Liver (tissue), 9 donors: ENCODE data around the gene ARMC2. TPM values are rescaled to one million over a fixed set of nuclear protein-coding genes. Genes with fewer than 3 reads are reported as not detected.

ENCODE experiments used
- DNase-seq: peaks from one replicate; pipeline ENCODE4 v3.0.0-alpha.2; 2017; ENCODE audit warnings: low spot score
- H3K27ac ChIP-seq, 2 donors: one replicate each; pipeline ENCODE4 v1.7.0; 2013; ENCODE audit warnings: inconsistent platforms in 2 of 2, low read length in 2 of 2, control low read depth in 1 of 2, low read depth in 1 of 2, mild to moderate bottlenecking in 1 of 2
- H3K27me3 ChIP-seq, 4 donors: one replicate each; pipeline versions ENCODE4 v1.6.1 to v1.7.0; 2013; ENCODE audit warnings: low read length in 3 of 4, inconsistent platforms in 1 of 4, mild to moderate bottlenecking in 1 of 4, moderate library complexity in 1 of 4; ENCODE audit not compliant: control insufficient read depth in 4 of 4, insufficient read depth in 4 of 4
- H3K36me3 ChIP-seq, 4 donors: one replicate each; pipeline versions ENCODE4 v1.6.1 to v1.7.0; 2013; ENCODE audit warnings: low read length in 3 of 4, mild to moderate bottlenecking in 3 of 4, low read depth in 1 of 4, moderate library complexity in 1 of 4; ENCODE audit not compliant: control insufficient read depth in 4 of 4, insufficient read depth in 3 of 4
- H3K4me1 ChIP-seq, 4 donors: one replicate each; pipeline versions ENCODE4 v1.6.1 to v1.7.0; 2013; ENCODE audit warnings: low read length in 3 of 4, mild to moderate bottlenecking in 3 of 4, moderate library complexity in 1 of 4; ENCODE audit not compliant: control insufficient read depth in 4 of 4, insufficient read depth in 4 of 4
- H3K4me3 ChIP-seq, 3 donors: one replicate each; pipeline versions ENCODE4 v1.6.1 to v1.7.0; 2013; ENCODE audit warnings: low read length in 3 of 3, control low read depth in 1 of 3, low read depth in 1 of 3, mild to moderate bottlenecking in 1 of 3
- H3K9ac ChIP-seq, 2 donors: one replicate each; pipeline ENCODE4 v1.7.0; 2013; ENCODE audit warnings: low read length in 2 of 2, mild to moderate bottlenecking in 2 of 2, moderate library complexity in 2 of 2, control low read depth in 1 of 2, low read depth in 1 of 2
- H3K9me3 ChIP-seq, 4 donors: one replicate each; pipeline versions ENCODE4 v1.6.1 to v1.7.0; 2013; ENCODE audit warnings: low read length in 3 of 4; ENCODE audit not compliant: control insufficient read depth in 4 of 4
- FOXA1 ChIP-seq: IDR thresholded peaks from 2 replicates; pipeline ENCODE4 v1.6.1; 2016; ENCODE audit warnings: antibody characterized with exemption
- FOXA2 ChIP-seq: IDR thresholded peaks from 2 replicates; pipeline ENCODE4 v1.6.1; 2016; ENCODE audit warnings: antibody characterized with exemption
- GABPA ChIP-seq, 2 donors: IDR thresholded peaks in 1 of 2; conservative IDR thresholded peaks in 1 of 2; 2 replicates each; pipeline ENCODE4 v1.6.1; 2016; ENCODE audit warnings: antibody characterized with exemption in 2 of 2, mild to moderate bottlenecking in 1 of 2, moderate library complexity in 1 of 2
- HNF4A ChIP-seq, 2 donors: conservative IDR thresholded peaks; 2 replicates each; pipeline ENCODE4 v1.6.1; 2016; ENCODE audit warnings: antibody characterized with exemption in 2 of 2, mild to moderate bottlenecking in 2 of 2
- HNF4G ChIP-seq: IDR thresholded peaks from 2 replicates; pipeline ENCODE4 v1.6.1; 2016; ENCODE audit warnings: antibody characterized with exemption
- JUND ChIP-seq, 2 donors: IDR thresholded peaks; 2 replicates each; pipeline ENCODE4 v1.6.1; 2016; ENCODE audit warnings: antibody characterized with exemption in 2 of 2
- NR2F2 ChIP-seq: IDR thresholded peaks from 2 replicates; pipeline ENCODE4 v1.6.1; 2016; ENCODE audit warnings: antibody characterized with exemption
- RAD21 ChIP-seq, 2 donors: IDR thresholded peaks; 2 replicates each; pipeline ENCODE4 v1.6.1; 2016; ENCODE audit warnings: antibody characterized with exemption in 2 of 2, mild to moderate bottlenecking in 2 of 2
- RXRA ChIP-seq, 2 donors: IDR thresholded peaks; 2 replicates each; pipeline ENCODE4 v1.6.1; 2017 to 2018; ENCODE audit warnings: antibody characterized with exemption in 2 of 2, mild to moderate bottlenecking in 1 of 2
- SP1 ChIP-seq: IDR thresholded peaks from 2 replicates; pipeline ENCODE4 v1.6.1; 2018; ENCODE audit warnings: antibody characterized with exemption, mild to moderate bottlenecking
- TAF1 ChIP-seq: conservative IDR thresholded peaks from 2 replicates; pipeline ENCODE4 v1.6.1; 2016; ENCODE audit warnings: antibody characterized with exemption, mild to moderate bottlenecking
- YY1 ChIP-seq: IDR thresholded peaks from 2 replicates; pipeline ENCODE4 v1.6.1; 2016; ENCODE audit warnings: antibody characterized with exemption, mild to moderate bottlenecking
- WGBS: extraction: QIAGEN DNeasy Blood & Tissue Kit; methylation state at CpG from one replicate; pipeline ENCODE4 v1.1.7; 2013; 5-methylcytosine and 5-hydroxymethylcytosine counted together
- polyA plus RNA-seq, 2 donors: library from polyadenylated mRNA; stranded (reverse) in 1 of 2; unstranded in 1 of 2; fragments of 200-250 nt in 1 of 2; fragments of >200 nt in 1 of 2; fragmentation: Nextera tagmentation in 1 of 2; extraction: Ambion mirVana in 1 of 2; gene quantifications; one replicate each; pipeline versions ENCODE4 v1.2.1 to v1.2.3, GENCODE V29; 2013 to 2015
- total RNA-seq, 2 donors: library from RNA; depleted of rRNA; stranded (reverse); fragments of >200 nt; gene quantifications; one replicate each; pipeline ENCODE4 v1.2.3, GENCODE V29; 2014
- TF ChIP-seq, protein P1 (sequence below): fragments of 150-350 bp; IDR thresholded peaks from 2 replicates; pipeline ENCODE4 v1.5.1; 2017; ENCODE audit warnings: improper control_type of control experiment, low read depth, low read length; ENCODE audit not compliant: missing input control
- TF ChIP-seq, protein P2 (sequence below): IDR thresholded peaks from 2 replicates; pipeline ENCODE4 v1.6.1; 2016; ENCODE audit warnings: antibody characterized with exemption, mild to moderate bottlenecking
- TF ChIP-seq, protein P3 (sequence below): IDR thresholded peaks from 2 replicates; pipeline ENCODE4 v1.6.1; 2016; ENCODE audit warnings: antibody characterized with exemption
- donor health status: healthy.
- donor health status: healthy.
- donor health status: healthy.
- donor health status: healthy.
- donor health status: healthy.

Gene ARMC2
- total and polyA plus RNA-seq, 4 donors: 0.24 to 1.5 (median 0.73) TPM

DNA sequence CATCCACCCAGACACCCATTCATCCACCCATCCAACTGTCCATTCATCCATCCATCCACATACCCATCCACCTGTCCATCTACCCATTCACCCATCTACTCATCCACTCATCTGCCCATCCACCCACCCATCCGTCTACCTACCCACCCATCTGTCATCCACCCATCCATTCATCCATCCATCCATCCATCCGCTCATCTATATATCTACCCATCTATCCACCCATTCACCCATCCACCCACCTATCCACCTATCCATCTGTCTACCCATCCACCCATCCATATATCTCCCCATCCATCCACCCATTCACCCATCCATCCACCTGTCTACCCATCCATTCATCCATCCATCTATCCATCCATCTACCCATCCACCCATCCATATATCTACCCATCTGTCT is 30.7 kb downstream of the ARMC2 start:
- 97% methylated on average over 2 of the region's 2 CpGs for WGBS
- TF ChIP-seq HNF4G: no peak
- TF ChIP-seq NR2F2: no peak
- no peak for TF ChIP-seq RXRA (IDR thresholded peaks at IDR 0.05)
- TF ChIP-seq JUND (IDR thresholded peaks at IDR 0.05): no peak
- TF ChIP-seq, protein P1, sequence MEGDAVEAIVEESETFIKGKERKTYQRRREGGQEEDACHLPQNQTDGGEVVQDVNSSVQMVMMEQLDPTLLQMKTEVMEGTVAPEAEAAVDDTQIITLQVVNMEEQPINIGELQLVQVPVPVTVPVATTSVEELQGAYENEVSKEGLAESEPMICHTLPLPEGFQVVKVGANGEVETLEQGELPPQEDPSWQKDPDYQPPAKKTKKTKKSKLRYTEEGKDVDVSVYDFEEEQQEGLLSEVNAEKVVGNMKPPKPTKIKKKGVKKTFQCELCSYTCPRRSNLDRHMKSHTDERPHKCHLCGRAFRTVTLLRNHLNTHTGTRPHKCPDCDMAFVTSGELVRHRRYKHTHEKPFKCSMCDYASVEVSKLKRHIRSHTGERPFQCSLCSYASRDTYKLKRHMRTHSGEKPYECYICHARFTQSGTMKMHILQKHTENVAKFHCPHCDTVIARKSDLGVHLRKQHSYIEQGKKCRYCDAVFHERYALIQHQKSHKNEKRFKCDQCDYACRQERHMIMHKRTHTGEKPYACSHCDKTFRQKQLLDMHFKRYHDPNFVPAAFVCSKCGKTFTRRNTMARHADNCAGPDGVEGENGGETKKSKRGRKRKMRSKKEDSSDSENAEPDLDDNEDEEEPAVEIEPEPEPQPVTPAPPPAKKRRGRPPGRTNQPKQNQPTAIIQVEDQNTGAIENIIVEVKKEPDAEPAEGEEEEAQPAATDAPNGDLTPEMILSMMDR: no peak
- TF ChIP-seq, protein P2, sequence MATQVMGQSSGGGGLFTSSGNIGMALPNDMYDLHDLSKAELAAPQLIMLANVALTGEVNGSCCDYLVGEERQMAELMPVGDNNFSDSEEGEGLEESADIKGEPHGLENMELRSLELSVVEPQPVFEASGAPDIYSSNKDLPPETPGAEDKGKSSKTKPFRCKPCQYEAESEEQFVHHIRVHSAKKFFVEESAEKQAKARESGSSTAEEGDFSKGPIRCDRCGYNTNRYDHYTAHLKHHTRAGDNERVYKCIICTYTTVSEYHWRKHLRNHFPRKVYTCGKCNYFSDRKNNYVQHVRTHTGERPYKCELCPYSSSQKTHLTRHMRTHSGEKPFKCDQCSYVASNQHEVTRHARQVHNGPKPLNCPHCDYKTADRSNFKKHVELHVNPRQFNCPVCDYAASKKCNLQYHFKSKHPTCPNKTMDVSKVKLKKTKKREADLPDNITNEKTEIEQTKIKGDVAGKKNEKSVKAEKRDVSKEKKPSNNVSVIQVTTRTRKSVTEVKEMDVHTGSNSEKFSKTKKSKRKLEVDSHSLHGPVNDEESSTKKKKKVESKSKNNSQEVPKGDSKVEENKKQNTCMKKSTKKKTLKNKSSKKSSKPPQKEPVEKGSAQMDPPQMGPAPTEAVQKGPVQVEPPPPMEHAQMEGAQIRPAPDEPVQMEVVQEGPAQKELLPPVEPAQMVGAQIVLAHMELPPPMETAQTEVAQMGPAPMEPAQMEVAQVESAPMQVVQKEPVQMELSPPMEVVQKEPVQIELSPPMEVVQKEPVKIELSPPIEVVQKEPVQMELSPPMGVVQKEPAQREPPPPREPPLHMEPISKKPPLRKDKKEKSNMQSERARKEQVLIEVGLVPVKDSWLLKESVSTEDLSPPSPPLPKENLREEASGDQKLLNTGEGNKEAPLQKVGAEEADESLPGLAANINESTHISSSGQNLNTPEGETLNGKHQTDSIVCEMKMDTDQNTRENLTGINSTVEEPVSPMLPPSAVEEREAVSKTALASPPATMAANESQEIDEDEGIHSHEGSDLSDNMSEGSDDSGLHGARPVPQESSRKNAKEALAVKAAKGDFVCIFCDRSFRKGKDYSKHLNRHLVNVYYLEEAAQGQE: no peak
- TF ChIP-seq HNF4A (conservative IDR thresholded peaks at IDR 0.05): no peak
- TF ChIP-seq FOXA2: no peak
- no peak for TF ChIP-seq SP1
- TF ChIP-seq, protein P3, sequence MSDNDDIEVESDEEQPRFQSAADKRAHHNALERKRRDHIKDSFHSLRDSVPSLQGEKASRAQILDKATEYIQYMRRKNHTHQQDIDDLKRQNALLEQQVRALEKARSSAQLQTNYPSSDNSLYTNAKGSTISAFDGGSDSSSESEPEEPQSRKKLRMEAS: no peak
- no peak for TF ChIP-seq RAD21 (IDR thresholded peaks at IDR 0.05)
- no peak for TF ChIP-seq TAF1
- TF ChIP-seq YY1: no peak
- no peak for TF ChIP-seq GABPA (IDR thresholded peaks at IDR 0.05 in 1 of 2, conservative IDR thresholded peaks at IDR 0.05 in 1 of 2)
- TF ChIP-seq FOXA1: no peak
- Histone ChIP-seq H3K9me3 (peaks cover 0 to 1% (median 0%) of the 10 kb centered on the region in 4 donors), H3K4me3 (no peak overlapping the region), H3K27me3 (no peaks in the 10 kb centered on the region), H3K4me1 (peaks cover 0 to 2% (median 0%) of the 10 kb centered on the region in 4 donors), H3K9ac (no peak overlapping the region), H3K27ac (no peak overlapping the region), H3K36me3 (no peaks in the 10 kb centered on the region)
- DNase-seq: no peak

DNA sequence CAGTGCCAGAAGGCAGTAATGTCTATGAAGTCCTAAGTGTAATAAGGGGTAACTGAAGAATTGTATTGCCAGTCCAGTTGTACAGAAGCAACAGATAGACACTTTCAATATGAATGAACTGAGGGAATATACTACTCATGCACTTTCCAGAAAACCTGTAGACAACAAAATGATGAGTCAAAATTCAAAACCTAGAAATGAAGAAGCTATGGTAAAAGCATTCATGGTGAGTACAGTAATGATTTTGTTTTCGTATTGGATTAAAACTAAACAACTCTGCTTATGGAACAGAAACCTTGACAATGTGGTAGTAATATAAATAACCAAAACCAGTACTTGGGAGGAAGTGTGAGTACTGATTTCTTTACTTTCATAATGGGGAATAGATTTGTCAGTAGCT is 35.0 kb downstream of the ARMC2 start:
- H3K9me3 ChIP-seq: peaks cover 0 to 1% (median 0%) of the 10 kb centered on the region in 4 donors
- no peak for DNase-seq
- no peak overlapping the region for H3K4me3 ChIP-seq
- H3K27me3 ChIP-seq: no peaks in the 10 kb centered on the region
- H3K27ac ChIP-seq: no peak overlapping the region
- no peaks in the 10 kb centered on the region for H3K36me3 ChIP-seq
- 94% methylated on average over 1 of the region's 1 CpG for WGBS
- H3K4me1 ChIP-seq: no peaks in the 10 kb centered on the region
- H3K9ac ChIP-seq: no peak overlapping the region
- TF ChIP-seq NR2F2 (no peak), YY1 (no peak), JUND (IDR thresholded peaks at IDR 0.05) (no peak), RXRA (IDR thresholded peaks at IDR 0.05) (no peak), HNF4G (no peak)
- TF ChIP-seq, protein P3: no peak
